ENCODE results near the gene C1QL2.

The C1QL2 gene

GRCh38 chr2:119137502-119137901, 21.0 kb downstream of the C1QL2 start:
- DNase-seq (ENCODE audit: low spot score in 2 of 2) (no peak), ATAC-seq (ENCODE audit: low read depth) (no peak)
- Mint-ChIP-seq H3K27me3 (peaks cover 10% of the 10 kb centered on the region), H3K27ac (no peak overlapping the region), H3K4me1 (no peaks in the 10 kb centered on the region), H3K4me3 (no peak overlapping the region), H3K36me3 (no peaks in the 10 kb centered on the region), H3K9me3 (no peaks in the 10 kb centered on the region)

- ATAC-seq (ENCODE audit: low read depth), result no peak
- no peaks in the 10 kb centered on the region for H3K4me1 Mint-ChIP-seq
- H3K27ac Mint-ChIP-seq, result no peak overlapping the region
- no peaks in the 10 kb centered on the region for H3K9me3 Mint-ChIP-seq
- no peak overlapping the region for H3K4me3 Mint-ChIP-seq
- H3K27me3 Mint-ChIP-seq, result peaks cover 10% of the 10 kb centered on the region
- no peaks in the 10 kb centered on the region for H3K36me3 Mint-ChIP-seq
- no peak for DNase-seq (ENCODE audit: low spot score in 2 of 2)
Observed at GRCh38 chr2:119136872-119137271, 21.7 kb downstream of the C1QL2 start.

GRCh38 chr2:119136093-119136492, 22.5 kb downstream of the C1QL2 start:
- no peaks in the 10 kb centered on the region for H3K9me3 Mint-ChIP-seq
- ATAC-seq (ENCODE audit: low read depth) (no peak), DNase-seq (ENCODE audit: low spot score in 2 of 2) (no peak)
- no peaks in the 10 kb centered on the region for H3K4me1 Mint-ChIP-seq
- peaks cover 10% of the 10 kb centered on the region for H3K27me3 Mint-ChIP-seq
- H3K27ac Mint-ChIP-seq, result no peak overlapping the region
- H3K36me3 Mint-ChIP-seq, result no peaks in the 10 kb centered on the region
- no peak overlapping the region for H3K4me3 Mint-ChIP-seq

- Mint-ChIP-seq H3K9me3 (no peaks in the 10 kb centered on the region), H3K27me3 (peaks cover 12% of the 10 kb centered on the region), H3K4me1 (no peaks in the 10 kb centered on the region), H3K4me3 (no peak overlapping the region), H3K36me3 (no peaks in the 10 kb centered on the region), H3K27ac (no peak overlapping the region)
- ATAC-seq (ENCODE audit: low read depth), result no peak
- DNase-seq (ENCODE audit: low spot score in 2 of 2), result no peak
Observed at GRCh38 chr2:119134775-119135174, 23.8 kb downstream of the C1QL2 start.

GRCh38 chr2:119126650-119127049, 31.9 kb downstream of the C1QL2 start:
- DNase-seq (ENCODE audit: low spot score in 2 of 2) (no peak), ATAC-seq (ENCODE audit: low read depth) (no peak)
- H3K9me3 Mint-ChIP-seq, result no peaks in the 10 kb centered on the region
- H3K4me1 Mint-ChIP-seq, result no peaks in the 10 kb centered on the region
- H3K36me3 Mint-ChIP-seq, result no peaks in the 10 kb centered on the region
- H3K4me3 Mint-ChIP-seq, result no peak overlapping the region
- peaks cover 11% of the 10 kb centered on the region for H3K27me3 Mint-ChIP-seq
- H3K27ac Mint-ChIP-seq, result no peak overlapping the region

GRCh38 chr2:119123389-119123788, 35.2 kb downstream of the C1QL2 start:
- no peak overlapping the region for H3K27ac Mint-ChIP-seq
- H3K27me3 Mint-ChIP-seq, result peaks cover 10% of the 10 kb centered on the region
- no peaks in the 10 kb centered on the region for H3K9me3 Mint-ChIP-seq
- H3K4me1 Mint-ChIP-seq, result no peaks in the 10 kb centered on the region
- H3K36me3 Mint-ChIP-seq, result no peaks in the 10 kb centered on the region
- no peak overlapping the region for H3K4me3 Mint-ChIP-seq
- DNase-seq (ENCODE audit: low spot score in 2 of 2), result no peak
- no peak for ATAC-seq (ENCODE audit: low read depth)

- H3K27ac Mint-ChIP-seq, result no peak overlapping the region
- no peaks in the 10 kb centered on the region for H3K36me3 Mint-ChIP-seq
- no peaks in the 10 kb centered on the region for H3K9me3 Mint-ChIP-seq
- DNase-seq (ENCODE audit: low spot score in 2 of 2), result no peak
- no peaks in the 10 kb centered on the region for H3K4me1 Mint-ChIP-seq
- peaks cover 11% of the 10 kb centered on the region for H3K27me3 Mint-ChIP-seq
- no peak overlapping the region for H3K4me3 Mint-ChIP-seq
- no peak for ATAC-seq (ENCODE audit: low read depth)
Observed at GRCh38 chr2:119122663-119123062, 35.9 kb downstream of the C1QL2 start.

GRCh38 chr2:119119999-119120756, 38.4 kb downstream of the C1QL2 start:
- H3K4me3 Mint-ChIP-seq, result no peak overlapping the region

GRCh38 chr2:119119076-119119785, 39.3 kb downstream of the C1QL2 start:
- Mint-ChIP-seq H3K4me1 (no peaks in the 10 kb centered on the region), H3K9me3 (no peaks in the 10 kb centered on the region), H3K27ac (no peak overlapping the region), H3K27me3 (peaks cover 12% of the 10 kb centered on the region), H3K4me3 (no peak overlapping the region), H3K36me3 (no peaks in the 10 kb centered on the region)
- DNase-seq (ENCODE audit: low spot score in 2 of 2), result no peak
- no peak for ATAC-seq (ENCODE audit: low read depth)

More at GRCh38 chr2:119119999-119120756, 38.4 kb downstream of the C1QL2 start:
- no peak for DNase-seq (ENCODE audit: low spot score in 2 of 2)
- no peaks in the 10 kb centered on the region for H3K36me3 Mint-ChIP-seq
- no peaks in the 10 kb centered on the region for H3K4me1 Mint-ChIP-seq
- no peak overlapping the region for H3K27ac Mint-ChIP-seq
- no peaks in the 10 kb centered on the region for H3K9me3 Mint-ChIP-seq
- peaks cover 13% of the 10 kb centered on the region for H3K27me3 Mint-ChIP-seq
- no peak for ATAC-seq (ENCODE audit: low read depth)

- no peaks in the 10 kb centered on the region for H3K36me3 Mint-ChIP-seq
- H3K4me1 Mint-ChIP-seq, result no peaks in the 10 kb centered on the region
- no peak for DNase-seq (ENCODE audit: low spot score in 2 of 2)
- no peak overlapping the region for H3K27ac Mint-ChIP-seq
- ATAC-seq (ENCODE audit: low read depth), result no peak
- no peak overlapping the region for H3K4me3 Mint-ChIP-seq
- peaks cover 14% of the 10 kb centered on the region for H3K27me3 Mint-ChIP-seq
- no peaks in the 10 kb centered on the region for H3K9me3 Mint-ChIP-seq
Observed at GRCh38 chr2:119117891-119118882, 40.4 kb downstream of the C1QL2 start.

- Mint-ChIP-seq H3K36me3 (no peaks in the 10 kb centered on the region), H3K27me3 (peaks cover 14% of the 10 kb centered on the region), H3K4me3 (no peak overlapping the region), H3K4me1 (no peaks in the 10 kb centered on the region), H3K9me3 (no peaks in the 10 kb centered on the region), H3K27ac (no peak overlapping the region)
- ATAC-seq (ENCODE audit: low read depth) (no peak), DNase-seq (ENCODE audit: low spot score in 2 of 2) (no peak)
Observed at GRCh38 chr2:119117408-119117807, 41.1 kb downstream of the C1QL2 start.

- Mint-ChIP-seq H3K27ac (no peak overlapping the region), H3K36me3 (no peaks in the 10 kb centered on the region), H3K4me1 (no peaks in the 10 kb centered on the region), H3K4me3 (no peak overlapping the region), H3K27me3 (peaks cover 15% of the 10 kb centered on the region), H3K9me3 (peaks cover under 1% of the 10 kb centered on the region)
- DNase-seq (ENCODE audit: low spot score in 2 of 2) (no peak), ATAC-seq (ENCODE audit: low read depth) (no peak)
Observed at GRCh38 chr2:119116411-119117295, 41.9 kb downstream of the C1QL2 start.

- H3K27me3 Mint-ChIP-seq, result peaks cover 11% of the 10 kb centered on the region
Observed at GRCh38 chr2:119114266-119114665, 44.3 kb downstream of the C1QL2 start.

More at GRCh38 chr2:119114266-119114665, 44.3 kb downstream of the C1QL2 start:
- no peak for ATAC-seq (ENCODE audit: low read depth)
- Mint-ChIP-seq H3K4me1 (no peaks in the 10 kb centered on the region), H3K4me3 (no peak overlapping the region), H3K27ac (no peak overlapping the region), H3K9me3 (peaks cover 5% of the 10 kb centered on the region), H3K36me3 (no peaks in the 10 kb centered on the region)
- no peak for DNase-seq (ENCODE audit: low spot score in 2 of 2)
